Stimulated activated CD8-positive, alpha-beta memory T cell treated with anti-CD3 and anti-CD28 coated beads, Interleukin-2, amount 100 ng/mL, for 48 hours (primary cell): ENCODE measurements around the gene NT5C2.
A peak's percentile ranks its signal among the peaks of the same experiment; 100 is the strongest.
"Not testable (repeated sequence)": the region's sequence is repeated elsewhere in the genome, so short reads cannot be mapped to it uniquely, and the experiment has no call there.

Experiments
- DNase-seq, 2 donors: peaks; one replicate each; pipeline ENCODE4 v3.0.0-alpha.2; 2020; ENCODE audit warnings: low read depth in 2 of 2

Gene NT5C2

GRCh38 chr10:103086799-103087198, 106.3 kb downstream of the NT5C2 start:
- no peak for DNase-seq

- no peak for DNase-seq
Observed at GRCh38 chr10:103086261-103086660, 106.8 kb downstream of the NT5C2 start.

GRCh38 chr10:103083977-103084320, 109.1 kb downstream of the NT5C2 start:
- no peak for DNase-seq

GRCh38 chr10:103083266-103083976, 109.7 kb downstream of the NT5C2 start:
- DNase-seq = no peak

- no peak for DNase-seq
Observed at GRCh38 chr10:103082683-103083082, 110.4 kb downstream of the NT5C2 start.

GRCh38 chr10:103080891-103081581, 112.0 kb downstream of the NT5C2 start:
- DNase-seq = no peak

GRCh38 chr10:103079946-103080345, 113.1 kb downstream of the NT5C2 start:
- no peak for DNase-seq

- no peak for DNase-seq
Observed at GRCh38 chr10:103079100-103079499, 114.0 kb downstream of the NT5C2 start.

- no peak for DNase-seq
Observed at GRCh38 chr10:103078676-103079075, 114.4 kb downstream of the NT5C2 start.

- no peak for DNase-seq
Observed at GRCh38 chr10:103078309-103078615, 114.8 kb downstream of the NT5C2 start.

GRCh38 chr10:103077491-103078308, 115.4 kb downstream of the NT5C2 start:
- DNase-seq = no peak

GRCh38 chr10:103077020-103077419, 116.1 kb downstream of the NT5C2 start:
- no peak for DNase-seq

- no peak for DNase-seq
Observed at GRCh38 chr10:103072891-103073290, 120.2 kb downstream of the NT5C2 start.

- no peak for DNase-seq
Observed at GRCh38 chr10:103072276-103072675, 120.8 kb downstream of the NT5C2 start.

GRCh38 chr10:103069453-103070331, 123.4 kb downstream of the NT5C2 start:
- peak; percentile 33 to 43 for DNase-seq

- DNase-seq = no peak
Observed at GRCh38 chr10:103067956-103068355, 125.1 kb downstream of the NT5C2 start.

- DNase-seq = no peak
Observed at GRCh38 chr10:103067484-103067883, 125.6 kb downstream of the NT5C2 start.

GRCh38 chr10:103067099-103067477, 126.0 kb downstream of the NT5C2 start:
- not testable (repeated sequence) for DNase-seq

- no peak for DNase-seq
Observed at GRCh38 chr10:103066141-103067098, 126.7 kb downstream of the NT5C2 start.

GRCh38 chr10:103064956-103065355, 128.1 kb downstream of the NT5C2 start:
- no peak for DNase-seq
